H1 (cell line): Measurements from ENCODE around the gene B3GAT1.

Experiments
- ASH2L ChIP-seq: fragments of 200-600, 300-600 bp; sonication (generic); IDR thresholded peaks from one replicate; pipeline ENCODE4 v1.7.1; 2017; ENCODE audit warnings: low read length
- NRF1 ChIP-seq: IDR thresholded peaks from 2 replicates; pipeline ENCODE4 v1.6.1; 2011; ENCODE audit warnings: mild to moderate bottlenecking, low read depth, low read length, improper control_type of control experiment
- POLR2AphosphoS5 ChIP-seq: IDR thresholded peaks from 2 replicates; pipeline ENCODE4 v1.6.1; 2011; ENCODE audit warnings: low read depth, low read length

GRCh38 chr11:134366254-134366653, 45.8 kb downstream of the B3GAT1 start:
- no peak for TF ChIP-seq NRF1
- TF ChIP-seq ASH2L, result no peak
- no peak for TF ChIP-seq POLR2AphosphoS5
